HCT116 (cell line): ENCODE results near the gene MIAT. TPM values are rescaled to one million over a fixed set of nuclear protein-coding genes. Genes with fewer than 3 reads are reported as not detected.

ENCODE experiments used
- ATAC-seq: fragments of 200-7000 bp; cut with Tn5 transposase; 2 replicates; pipeline ENCODE4 v1.9.1; 2020; ENCODE audit warnings: mild to moderate bottlenecking, moderate library complexity
- BruUV-seq: library from RNA; stranded (reverse); fragments of 400-500 nt; replicated peaks from 2 replicates; lab custom pipeline; 2021; lab: Mats Ljungman, UMichigan
- CTCF ChIA-PET: fragments of 300-600 bp; sonication (Branson Sonifier 250); formaldehyde crosslinking; loops from one replicate; lab custom pipeline; 2021; ENCODE audit warnings: antibody characterized with exemption; lab: Charles Lee
- POLR2A ChIA-PET: fragments of 300-600, 350-600 bp; sonication (Branson Sonifier 250); formaldehyde crosslinking; loops from one replicate; lab custom pipeline; 2021; ENCODE audit warnings: antibody characterized with exemption; lab: Charles Lee
- RAD21 ChIA-PET, 2 experiments: fragments of 300-600 bp; sonication (Branson Sonifier 250); formaldehyde crosslinking; loops; one replicate each; lab custom pipeline; 2023; ENCODE audit warnings: low total read pairs in 2 of 2; ENCODE audit not compliant: uncharacterized antibody in 2 of 2, unreplicated experiment in 2 of 2, low non-redundant PET in 1 of 2; lab: Charles Lee
- DNase-seq: peaks from one replicate; pipeline ENCODE4 v3.0.0-alpha.2; 2010; ENCODE audit warnings: low read depth, low spot score
- H2AFZ ChIP-seq: fragments of 200-600 bp; shearing (Covaris generic), sonication (generic); 2 replicates; pipeline ENCODE4 v1.6.1; 2017; ENCODE audit warnings: low read depth, mixed run types, mixed read lengths, antibody characterized with exemption, low read length; ENCODE audit not compliant: poor library complexity, severe bottlenecking
- H3K27ac ChIP-seq: 2 replicates; pipeline ENCODE4 v1.5.1; 2012; ENCODE audit warnings: low read depth, low read length
- H3K27me3 ChIP-seq: fragments of 200-600 bp; sonication (generic); 2 replicates; pipeline ENCODE4 v1.6.1; 2016; ENCODE audit warnings: mixed run types, low read length, mixed read lengths; ENCODE audit not compliant: insufficient read depth
- H3K36me3 ChIP-seq, 2 experiments: fragments of 200-500 bp in 1 of 2; fragments of 200-600 bp in 1 of 2; sonication (Bioruptor generic) in 1 of 2; sonication (generic) in 1 of 2; 2 replicates each; pipeline versions ENCODE4 v1.5.1 to v1.6.1; 2014 to 2016; ENCODE audit warnings: low read length in 2 of 2, inconsistent platforms in 1 of 2, mixed read lengths in 1 of 2, mixed run types in 1 of 2; ENCODE audit not compliant: insufficient read depth in 2 of 2, control insufficient read depth in 1 of 2
- H3K4me1 ChIP-seq, 2 experiments: fragments of 200-600 bp in 1 of 2; sonication (generic) in 1 of 2; 2 replicates each; pipeline versions ENCODE4 v1.5.1 to v1.6.1; 2012 to 2017; ENCODE audit warnings: low read length in 2 of 2, inconsistent platforms in 1 of 2, mild to moderate bottlenecking in 1 of 2, mixed read lengths in 1 of 2, mixed run types in 1 of 2, moderate library complexity in 1 of 2; ENCODE audit not compliant: insufficient read depth in 2 of 2, control insufficient read depth in 1 of 2
- H3K4me2 ChIP-seq: fragments of 200-600 bp; sonication (generic); 2 replicates; pipeline ENCODE4 v1.6.1; 2017; ENCODE audit warnings: mixed run types, low read length, mixed read lengths
- H3K4me3 ChIP-seq, 2 experiments: fragments of 200-600 bp in 1 of 2; sonication (generic) in 1 of 2; replicated peaks in 1 of 2; 2 replicates each; pipeline ENCODE4 v1.5.1; 2011 to 2016; ENCODE audit warnings: low read length in 2 of 2, control low read depth in 1 of 2, low read depth in 1 of 2, mild to moderate bottlenecking in 1 of 2, mixed read lengths in 1 of 2, mixed run types in 1 of 2
- H3K79me2 ChIP-seq: fragments of 200-600 bp; sonication (generic); 2 replicates; pipeline ENCODE4 v1.6.1; 2017; ENCODE audit warnings: mild to moderate bottlenecking, mixed run types, low read length, moderate library complexity, mixed read lengths; ENCODE audit not compliant: insufficient read depth
- H3K9ac ChIP-seq: fragments of 200-600 bp; sonication (generic); 2 replicates; pipeline ENCODE4 v1.6.1; 2016; ENCODE audit warnings: low read length, mixed read lengths
- H3K9me2 ChIP-seq: fragments of 200-600 bp; sonication (generic), shearing (Covaris generic); 2 replicates; pipeline ENCODE4 v1.6.1; 2017; ENCODE audit warnings: mixed run types, mild to moderate bottlenecking, moderate library complexity; ENCODE audit not compliant: insufficient read depth
- H3K9me3 ChIP-seq, 2 experiments: fragments of 200-500 bp in 1 of 2; fragments of 200-600 bp in 1 of 2; sonication (Bioruptor generic) in 1 of 2; sonication (generic) in 1 of 2; 2 replicates each; pipeline ENCODE4 v1.6.1; 2014 to 2017; ENCODE audit warnings: low read length in 2 of 2, mixed read lengths in 2 of 2, inconsistent platforms in 1 of 2, low read depth in 1 of 2, mild to moderate bottlenecking in 1 of 2, mixed run types in 1 of 2, moderate library complexity in 1 of 2; ENCODE audit not compliant: control insufficient read depth in 1 of 2, insufficient read depth in 1 of 2
- H4K20me1 ChIP-seq: fragments of 200-600 bp; sonication (generic), shearing (Covaris generic); 2 replicates; pipeline ENCODE4 v1.6.1; 2017; ENCODE audit warnings: mixed run types, mild to moderate bottlenecking, moderate library complexity; ENCODE audit not compliant: insufficient read depth
- CBX3 ChIP-seq: IDR thresholded peaks from 2 replicates; pipeline ENCODE4 v1.6.1; 2012; ENCODE audit warnings: low read depth
- CEBPB ChIP-seq: IDR thresholded peaks from 2 replicates; pipeline ENCODE4 v1.6.1; 2012; ENCODE audit warnings: low read depth
- EZH2 ChIP-seq: fragments of 200-600 bp; sonication (generic); IDR thresholded peaks from 2 replicates; pipeline ENCODE4 v1.6.1; 2017; ENCODE audit warnings: antibody characterized with exemption, mixed run types
- EZH2phosphoT487 ChIP-seq: fragments of 200-600 bp; IDR thresholded peaks from 2 replicates; pipeline ENCODE4 v1.6.1; 2018; ENCODE audit warnings: antibody characterized with exemption, borderline replicate concordance
- FOSL1 ChIP-seq: IDR thresholded peaks from 2 replicates; pipeline ENCODE4 v1.6.1; 2012; ENCODE audit warnings: low read depth
- JUND ChIP-seq: IDR thresholded peaks from 2 replicates; pipeline ENCODE4 v1.6.1; 2012
- POLR2A ChIP-seq: IDR thresholded peaks from 2 replicates; pipeline ENCODE4 v1.7.0; 2011; ENCODE audit warnings: borderline replicate concordance; ENCODE audit not compliant: insufficient read depth, insufficient read length; ENCODE audit errors: extremely low read depth
- RAD21 ChIP-seq: IDR thresholded peaks from 2 replicates; pipeline ENCODE4 v1.6.1; 2012; ENCODE audit warnings: low read depth, mild to moderate bottlenecking
- SP1 ChIP-seq: IDR thresholded peaks from 2 replicates; pipeline ENCODE4 v1.6.1; 2012; ENCODE audit warnings: low read depth
- TCF7L2 ChIP-seq: IDR thresholded peaks from 2 replicates; pipeline ENCODE4 v1.7.0; 2011; ENCODE audit warnings: borderline replicate concordance, inconsistent platforms; ENCODE audit not compliant: insufficient read depth, insufficient read length; ENCODE audit errors: extremely low read depth
- ZFX ChIP-seq: fragments of 450-650 bp; IDR thresholded peaks from 2 replicates; pipeline ENCODE4 v1.6.1; 2017
- ZNF274 ChIP-seq: fragments of 200-500 bp; sonication (Bioruptor generic); IDR thresholded peaks from 2 replicates; pipeline ENCODE4 v1.6.1; 2014; ENCODE audit warnings: mild to moderate bottlenecking, low read depth, low read length, inconsistent platforms
- intact Hi-C: fragments of 100-400 bp; cut with micrococcal nuclease; formaldehyde crosslinking; loops from 2 replicates; pipeline ENCODE4 v1.10.0; 2022
- total RNA-seq: library from RNA; stranded (reverse); gene quantifications from one replicate; pipeline ENCODE4 v1.2.1, GENCODE V29; 2021; ENCODE audit not compliant: unreplicated experiment
- TF ChIP-seq, protein P1 (sequence below): IDR thresholded peaks from 2 replicates; pipeline ENCODE4 v1.6.1; 2011; ENCODE audit warnings: mild to moderate bottlenecking, low read length, moderate library complexity; ENCODE audit not compliant: insufficient replicate concordance; ENCODE audit errors: extremely low read depth
- TF ChIP-seq, protein P2 (sequence below): IDR thresholded peaks from 2 replicates; pipeline ENCODE4 v1.6.1; 2012
- TF ChIP-seq, protein P3 (sequence below), 3 experiments: fragments of 200-600 bp in 1 of 3; sonication (generic) in 1 of 3; IDR thresholded peaks in 2 of 3; conservative IDR thresholded peaks in 1 of 3; 2 replicates each; pipeline ENCODE4 v1.5.1; 2012 to 2017; ENCODE audit warnings: low read depth in 2 of 3, low read length in 2 of 3, antibody characterized with exemption in 1 of 3, borderline replicate concordance in 1 of 3, control low read depth in 1 of 3, mild to moderate bottlenecking in 1 of 3, mixed read lengths in 1 of 3, mixed run types in 1 of 3, moderate library complexity in 1 of 3; ENCODE audit not compliant: insufficient read depth in 1 of 3

Gene MIAT
- total RNA-seq, 1 experiment from 2014 or later: 0.54 TPM

DNA sequence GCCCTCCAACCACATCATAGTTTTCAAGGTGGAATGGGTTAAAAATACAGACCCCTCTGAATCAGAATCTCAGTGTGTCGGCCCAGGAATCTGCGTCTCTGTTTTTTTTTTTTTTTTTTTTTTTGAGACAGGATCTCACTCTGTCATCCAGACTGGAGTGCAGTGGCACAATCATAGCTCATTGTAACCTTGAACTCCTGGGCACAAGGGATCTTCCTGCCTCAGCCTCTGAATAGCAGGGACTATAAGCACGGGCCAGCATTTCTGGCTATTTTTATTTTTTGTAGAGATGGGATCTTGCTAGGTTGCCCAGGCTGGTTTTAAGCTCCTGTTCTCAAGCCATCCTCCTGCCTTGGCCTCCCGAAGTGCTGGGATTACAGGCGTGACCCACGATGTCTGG, 28.2 kb downstream of the MIAT start (continued):
- TF ChIP-seq, protein P1, sequence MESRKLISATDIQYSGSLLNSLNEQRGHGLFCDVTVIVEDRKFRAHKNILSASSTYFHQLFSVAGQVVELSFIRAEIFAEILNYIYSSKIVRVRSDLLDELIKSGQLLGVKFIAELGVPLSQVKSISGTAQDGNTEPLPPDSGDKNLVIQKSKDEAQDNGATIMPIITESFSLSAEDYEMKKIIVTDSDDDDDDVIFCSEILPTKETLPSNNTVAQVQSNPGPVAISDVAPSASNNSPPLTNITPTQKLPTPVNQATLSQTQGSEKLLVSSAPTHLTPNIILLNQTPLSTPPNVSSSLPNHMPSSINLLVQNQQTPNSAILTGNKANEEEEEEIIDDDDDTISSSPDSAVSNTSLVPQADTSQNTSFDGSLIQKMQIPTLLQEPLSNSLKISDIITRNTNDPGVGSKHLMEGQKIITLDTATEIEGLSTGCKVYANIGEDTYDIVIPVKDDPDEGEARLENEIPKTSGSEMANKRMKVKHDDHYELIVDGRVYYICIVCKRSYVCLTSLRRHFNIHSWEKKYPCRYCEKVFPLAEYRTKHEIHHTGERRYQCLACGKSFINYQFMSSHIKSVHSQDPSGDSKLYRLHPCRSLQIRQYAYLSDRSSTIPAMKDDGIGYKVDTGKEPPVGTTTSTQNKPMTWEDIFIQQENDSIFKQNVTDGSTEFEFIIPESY: no peak
- no peak for TF ChIP-seq CEBPB
- TF ChIP-seq, protein P2, sequence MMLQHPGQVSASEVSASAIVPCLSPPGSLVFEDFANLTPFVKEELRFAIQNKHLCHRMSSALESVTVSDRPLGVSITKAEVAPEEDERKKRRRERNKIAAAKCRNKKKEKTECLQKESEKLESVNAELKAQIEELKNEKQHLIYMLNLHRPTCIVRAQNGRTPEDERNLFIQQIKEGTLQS: no peak
- TF ChIP-seq JUND: no peak
- TF ChIP-seq ZNF274: no peak
- no peak for TF ChIP-seq EZH2phosphoT487
- no peak for TF ChIP-seq FOSL1
- no peak for TF ChIP-seq RAD21
- no peak for TF ChIP-seq EZH2
- TF ChIP-seq ZFX: no peak

DNA sequence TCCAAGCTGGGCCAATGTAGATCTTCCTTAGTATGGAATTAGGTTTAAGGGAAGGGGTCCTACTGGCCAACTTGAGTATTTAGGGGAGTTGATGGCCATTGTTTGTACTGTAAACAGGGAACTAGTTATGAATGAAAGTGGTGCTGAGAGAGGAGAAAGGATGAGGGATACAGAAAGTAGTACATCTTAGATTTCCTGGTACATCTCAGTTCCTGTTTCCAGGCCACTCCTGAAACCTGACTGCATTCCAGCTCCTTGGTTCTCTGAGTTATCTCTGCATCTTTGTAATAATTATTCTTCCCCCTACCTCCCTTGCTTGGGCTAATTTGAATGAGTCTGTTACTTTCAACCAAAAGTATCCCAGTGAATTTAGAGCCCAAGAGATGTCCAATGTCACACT, 30.1 kb downstream of the MIAT start:
- no peaks in the 10 kb centered on the region for H4K20me1 ChIP-seq
- H3K9ac ChIP-seq: no peak overlapping the region
- ATAC-seq: no peak
- CTCF ChIA-PET: no interaction called here
- H3K79me2 ChIP-seq: no peaks in the 10 kb centered on the region
- no peak overlapping the region for H3K27ac ChIP-seq
- H2AFZ ChIP-seq: no peak overlapping the region
- H3K27me3 ChIP-seq: no peaks in the 10 kb centered on the region
- no peak for DNase-seq
- TF ChIP-seq TCF7L2 (no peak), CBX3 (no peak), JUND (no peak), POLR2A (no peak), SP1 (no peak)
- TF ChIP-seq, protein P3, sequence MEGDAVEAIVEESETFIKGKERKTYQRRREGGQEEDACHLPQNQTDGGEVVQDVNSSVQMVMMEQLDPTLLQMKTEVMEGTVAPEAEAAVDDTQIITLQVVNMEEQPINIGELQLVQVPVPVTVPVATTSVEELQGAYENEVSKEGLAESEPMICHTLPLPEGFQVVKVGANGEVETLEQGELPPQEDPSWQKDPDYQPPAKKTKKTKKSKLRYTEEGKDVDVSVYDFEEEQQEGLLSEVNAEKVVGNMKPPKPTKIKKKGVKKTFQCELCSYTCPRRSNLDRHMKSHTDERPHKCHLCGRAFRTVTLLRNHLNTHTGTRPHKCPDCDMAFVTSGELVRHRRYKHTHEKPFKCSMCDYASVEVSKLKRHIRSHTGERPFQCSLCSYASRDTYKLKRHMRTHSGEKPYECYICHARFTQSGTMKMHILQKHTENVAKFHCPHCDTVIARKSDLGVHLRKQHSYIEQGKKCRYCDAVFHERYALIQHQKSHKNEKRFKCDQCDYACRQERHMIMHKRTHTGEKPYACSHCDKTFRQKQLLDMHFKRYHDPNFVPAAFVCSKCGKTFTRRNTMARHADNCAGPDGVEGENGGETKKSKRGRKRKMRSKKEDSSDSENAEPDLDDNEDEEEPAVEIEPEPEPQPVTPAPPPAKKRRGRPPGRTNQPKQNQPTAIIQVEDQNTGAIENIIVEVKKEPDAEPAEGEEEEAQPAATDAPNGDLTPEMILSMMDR (IDR thresholded peaks at IDR 0.05 in 2 of 3, conservative IDR thresholded peaks at IDR 0.05 in 1 of 3; ENCODE audit: borderline replicate concordance in 1 of 3, insufficient read depth in 1 of 3, low read depth in 2 of 3, low read length in 2 of 3): no peak
- TF ChIP-seq, all 23 proteins: peak for 0
- H3K4me2 ChIP-seq: no peak overlapping the region
- RAD21 ChIA-PET: interaction anchor here in 1 of 2 experiments (0.7 kb wide), 1 partner anchor 835 kb away, joined by 3 read pairs; no protein-coding TSS in a partner anchor
- no peaks in the 10 kb centered on the region for H3K36me3 ChIP-seq
- H3K4me1 ChIP-seq: no peaks in the 10 kb centered on the region
- intact Hi-C loops: no loop called here
- no peaks in the 10 kb centered on the region for H3K9me3 ChIP-seq
- POLR2A ChIA-PET: no interaction called here
- no peaks in the 10 kb centered on the region for H3K9me2 ChIP-seq
- BruUV-seq: no TSS peak
- H3K4me3 ChIP-seq: no peak overlapping the region
